ENCODE results near the gene KIAA0753. TPM values are rescaled to one million over a fixed set of nuclear protein-coding genes. Genes with fewer than 3 reads are reported as not detected.

KIAA0753 gene
- polyA plus RNA-seq, 1 of the 3 experiments (the other 2 are of a cell fraction) = 7.2 TPM

DNA sequence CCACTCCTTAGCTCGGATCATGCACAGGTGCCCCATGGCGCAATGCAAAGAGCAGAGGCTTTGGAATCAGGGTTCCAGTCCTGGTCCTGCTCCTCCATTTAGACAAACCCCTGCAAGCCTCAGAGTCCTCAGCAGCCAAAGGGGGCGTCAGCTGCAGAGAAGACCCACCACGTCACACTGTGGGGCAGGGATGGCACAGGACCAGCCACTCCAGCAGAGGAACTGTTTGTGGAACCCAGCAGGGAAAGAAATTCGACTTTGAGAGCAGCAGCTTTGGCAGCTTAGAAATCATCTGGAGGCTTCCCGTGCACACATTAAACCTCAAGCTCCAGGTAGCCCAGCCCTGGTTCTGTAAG, 36.3 kb upstream of the KIAA0753 start:
- no peak overlapping the region for H3K9ac ChIP-seq
- 16% methylated on average over 3 of the region's 6 CpGs for WGBS (ENCODE audit: low lambda C conversion rate)
- H3K27ac ChIP-seq (ENCODE audit: low read depth in 2 of 2, low read length in 1 of 2) = no peak overlapping the region
- H3K79me2 ChIP-seq (ENCODE audit: insufficient read depth) = no peaks in the 10 kb centered on the region
- H3K4me3 ChIP-seq (ENCODE audit: low read depth in 2 of 2, low read length in 1 of 2) = no peak overlapping the region
- H3K9me2 ChIP-seq = no peaks in the 10 kb centered on the region
- no peak overlapping the region for H3K4me2 ChIP-seq
- no peak for DNase-seq
- H3K27me3 ChIP-seq (ENCODE audit: insufficient read depth) = peaks cover 86% of the 10 kb centered on the region
- H3K4me1 ChIP-seq (ENCODE audit: control insufficient read depth in 1 of 2, insufficient read depth in 2 of 2, low read depth in 1 of 2, low read length in 1 of 2) = no peaks in the 10 kb centered on the region
- H3K9me3 ChIP-seq = no peaks in the 10 kb centered on the region
- no peaks in the 10 kb centered on the region for H3K36me3 ChIP-seq (replicated peaks in 1 of 2; ENCODE audit: control insufficient read depth in 1 of 2, insufficient read depth in 2 of 2, low read length in 1 of 2)
- no peak overlapping the region for H2AFZ ChIP-seq (ENCODE audit: low read depth)
- TF ChIP-seq POLR2AphosphoS5 (IDR thresholded peaks at IDR 0.05; ENCODE audit: low read depth, low read length) = no peak
- no peak for TF ChIP-seq JUND (IDR thresholded peaks at IDR 0.05)
- no peak for TF ChIP-seq NRF1 (IDR thresholded peaks at IDR 0.05; ENCODE audit: low read depth, low read length)
- TF ChIP-seq CTCF (IDR thresholded peaks at IDR 0.05) = no peak
- no peak for TF ChIP-seq GABPA (IDR thresholded peaks at IDR 0.05; ENCODE audit: low read depth)
- CTCF ChIA-PET = interaction anchor here (0.8 to 1.8 kb wide), 2 partner anchors 10 to 25 kb away, joined by 3 to 12 read pairs; no protein-coding TSS in a partner anchor
- H4K20me1 ChIP-seq (ENCODE audit: insufficient read depth) = no peaks in the 10 kb centered on the region
- POLR2A ChIA-PET = no interaction called here
- H3F3A ChIP-seq (replicated peaks; ENCODE audit: insufficient read depth) = no peaks in the 10 kb centered on the region

- no peaks in the 10 kb centered on the region for H3K79me2 ChIP-seq (ENCODE audit: insufficient read depth)
- no peak overlapping the region for H3K4me2 ChIP-seq
- H3K4me1 ChIP-seq (ENCODE audit: control insufficient read depth in 1 of 2, insufficient read depth in 2 of 2, low read depth in 1 of 2, low read length in 1 of 2) = no peaks in the 10 kb centered on the region
- no peak overlapping the region for H3K27ac ChIP-seq (ENCODE audit: low read depth in 2 of 2, low read length in 1 of 2)
- no peak overlapping the region for H3K4me3 ChIP-seq (ENCODE audit: low read depth in 2 of 2, low read length in 1 of 2)
- TF ChIP-seq YY1 (IDR thresholded peaks at IDR 0.05; ENCODE audit: low read depth) = no peak
- no peak for TF ChIP-seq JUND (IDR thresholded peaks at IDR 0.05)
- no peak for TF ChIP-seq TEAD4 (IDR thresholded peaks at IDR 0.05; ENCODE audit: borderline replicate concordance, insufficient read depth)
- TF ChIP-seq TAF1 (IDR thresholded peaks at IDR 0.05; ENCODE audit: borderline replicate concordance, low read depth, low read length) = no peak
- no peak for TF ChIP-seq NFIC (IDR thresholded peaks at IDR 0.05; ENCODE audit: borderline replicate concordance)
- TF ChIP-seq ELF1 (IDR thresholded peaks at IDR 0.05) = no peak
- TF ChIP-seq FOXM1 (IDR thresholded peaks at IDR 0.05; ENCODE audit: low read depth) = no peak
- no peak for TF ChIP-seq RAD21 (IDR thresholded peaks at IDR 0.05; ENCODE audit: low read length)
- TF ChIP-seq RFX5 (IDR thresholded peaks at IDR 0.05; ENCODE audit: low read length) = no peak
- peaks cover 81% of the 10 kb centered on the region for H3K27me3 ChIP-seq (ENCODE audit: insufficient read depth)
- no peak for DNase-seq
- H3K9me2 ChIP-seq = no peaks in the 10 kb centered on the region
- no peaks in the 10 kb centered on the region for H3F3A ChIP-seq (replicated peaks; ENCODE audit: insufficient read depth)
- no peaks in the 10 kb centered on the region for H3K9me3 ChIP-seq
- no peaks in the 10 kb centered on the region for H3K36me3 ChIP-seq (replicated peaks in 1 of 2; ENCODE audit: control insufficient read depth in 1 of 2, insufficient read depth in 2 of 2, low read length in 1 of 2)
- ChIA-PET POLR2A (no interaction called here), CTCF (interaction anchor here (1.4 kb wide), 1 partner anchor 9 kb away, joined by 6 read pairs; no protein-coding TSS in a partner anchor)
- H4K20me1 ChIP-seq (ENCODE audit: insufficient read depth) = no peaks in the 10 kb centered on the region
- no peak overlapping the region for H2AFZ ChIP-seq (ENCODE audit: low read depth)
- 38% methylated on average over 6 of the region's 11 CpGs for WGBS (ENCODE audit: low lambda C conversion rate)
- H3K9ac ChIP-seq = no peak overlapping the region
These were observed 34.8 kb upstream of the KIAA0753 start for GRCh38 chr17:6675201-6675825.

All from SK-N-SH (cell line).